ENCODE data around the gene KRT31. TPM values are rescaled to one million over a fixed set of nuclear protein-coding genes. Genes with fewer than 3 reads are reported as not detected.

Gene KRT31
- polyA plus RNA-seq, 3 donors = not detected

GRCh38 chr17:41439375-41439774, 42.0 kb upstream of the KRT31 start:
- Histone ChIP-seq H3K36me3 (replicated peaks in 1 of 2; ENCODE audit: control insufficient read depth in 1 of 2, insufficient read depth in 2 of 2, low read length in 2 of 2) (no peaks in the 10 kb centered on the region), H3K9ac (ENCODE audit: insufficient read depth, low read length, poor library complexity, severe bottlenecking) (no peak overlapping the region), H4K20me1 (ENCODE audit: insufficient read depth, low read length) (no peaks in the 10 kb centered on the region), H3K4me3 (replicated peaks in 1 of 3; ENCODE audit: low read depth in 2 of 3, low read length in 3 of 3) (no peak overlapping the region), H3K27me3 (ENCODE audit: control insufficient read depth in 2 of 2, insufficient read depth in 2 of 2, low read length in 2 of 2) (peaks cover 0 to 3% of the 10 kb centered on the region in 2 donors), H3K4me2 (replicated peaks; ENCODE audit: extremely low read depth, low read length, poor library complexity, severe bottlenecking) (no peak overlapping the region), H3K27ac (ENCODE audit: low read depth in 1 of 2, low read length in 2 of 2) (no peak overlapping the region), H3K79me2 (ENCODE audit: insufficient read depth, low read length) (no peaks in the 10 kb centered on the region), H3K9me3 (replicated peaks in 1 of 2; ENCODE audit: control insufficient read depth in 1 of 2, insufficient read depth in 1 of 2, low read length in 2 of 2) (no peaks in the 10 kb centered on the region), H3K4me1 (ENCODE audit: control insufficient read depth in 1 of 2, insufficient read depth in 2 of 2, low read length in 2 of 2) (no peaks in the 10 kb centered on the region), H2AFZ (ENCODE audit: insufficient read depth, low read depth, low read length, poor library complexity, severe bottlenecking) (no peak overlapping the region)
- TF ChIP-seq, protein P1, sequence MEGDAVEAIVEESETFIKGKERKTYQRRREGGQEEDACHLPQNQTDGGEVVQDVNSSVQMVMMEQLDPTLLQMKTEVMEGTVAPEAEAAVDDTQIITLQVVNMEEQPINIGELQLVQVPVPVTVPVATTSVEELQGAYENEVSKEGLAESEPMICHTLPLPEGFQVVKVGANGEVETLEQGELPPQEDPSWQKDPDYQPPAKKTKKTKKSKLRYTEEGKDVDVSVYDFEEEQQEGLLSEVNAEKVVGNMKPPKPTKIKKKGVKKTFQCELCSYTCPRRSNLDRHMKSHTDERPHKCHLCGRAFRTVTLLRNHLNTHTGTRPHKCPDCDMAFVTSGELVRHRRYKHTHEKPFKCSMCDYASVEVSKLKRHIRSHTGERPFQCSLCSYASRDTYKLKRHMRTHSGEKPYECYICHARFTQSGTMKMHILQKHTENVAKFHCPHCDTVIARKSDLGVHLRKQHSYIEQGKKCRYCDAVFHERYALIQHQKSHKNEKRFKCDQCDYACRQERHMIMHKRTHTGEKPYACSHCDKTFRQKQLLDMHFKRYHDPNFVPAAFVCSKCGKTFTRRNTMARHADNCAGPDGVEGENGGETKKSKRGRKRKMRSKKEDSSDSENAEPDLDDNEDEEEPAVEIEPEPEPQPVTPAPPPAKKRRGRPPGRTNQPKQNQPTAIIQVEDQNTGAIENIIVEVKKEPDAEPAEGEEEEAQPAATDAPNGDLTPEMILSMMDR (IDR thresholded peaks at IDR 0.05) = no peak
- WGBS (ENCODE audit: insufficient coverage) = 72% methylated on average over 3 of the region's 5 CpGs
- no peak for DNase-seq
- H3K4me1 Mint-ChIP-seq = no peaks in the 10 kb centered on the region
- H3K27me3 Mint-ChIP-seq (ENCODE audit: low read depth in 3 of 3) = peaks cover 7 to 19% (median 8%) of the 10 kb centered on the region in 3 donors
- no peaks in the 10 kb centered on the region for H3K36me3 Mint-ChIP-seq
- intact Hi-C loops (cut with micrococcal nuclease) = no loop called here
- no peak overlapping the region for H3K27ac Mint-ChIP-seq
- H3K4me3 Mint-ChIP-seq = no peak overlapping the region
- peaks cover 0 to 3% (median 0%) of the 10 kb centered on the region in 7 donors for H3K9me3 Mint-ChIP-seq

GRCh38 chr17:41437769-41438168, 40.4 kb upstream of the KRT31 start:
- Histone ChIP-seq H3K4me3 (replicated peaks in 1 of 3; ENCODE audit: low read depth in 2 of 3, low read length in 3 of 3) (no peak overlapping the region), H3K4me1 (ENCODE audit: control insufficient read depth in 1 of 2, insufficient read depth in 2 of 2, low read length in 2 of 2) (no peaks in the 10 kb centered on the region), H2AFZ (ENCODE audit: insufficient read depth, low read depth, low read length, poor library complexity, severe bottlenecking) (no peak overlapping the region), H4K20me1 (ENCODE audit: insufficient read depth, low read length) (no peaks in the 10 kb centered on the region), H3K27ac (ENCODE audit: low read depth in 1 of 2, low read length in 2 of 2) (no peak overlapping the region), H3K9me3 (replicated peaks in 1 of 2; ENCODE audit: control insufficient read depth in 1 of 2, insufficient read depth in 1 of 2, low read length in 2 of 2) (no peaks in the 10 kb centered on the region), H3K79me2 (ENCODE audit: insufficient read depth, low read length) (no peaks in the 10 kb centered on the region), H3K36me3 (replicated peaks in 1 of 2; ENCODE audit: control insufficient read depth in 1 of 2, insufficient read depth in 2 of 2, low read length in 2 of 2) (no peaks in the 10 kb centered on the region), H3K4me2 (replicated peaks; ENCODE audit: extremely low read depth, low read length, poor library complexity, severe bottlenecking) (no peak overlapping the region), H3K27me3 (ENCODE audit: control insufficient read depth in 2 of 2, insufficient read depth in 2 of 2, low read length in 2 of 2) (no peaks in the 10 kb centered on the region), H3K9ac (ENCODE audit: insufficient read depth, low read length, poor library complexity, severe bottlenecking) (no peak overlapping the region)
- intact Hi-C loops (cut with micrococcal nuclease) = no loop called here
- TF ChIP-seq, protein P1 (IDR thresholded peaks at IDR 0.05) = no peak
- H3K4me1 Mint-ChIP-seq = peaks cover 1% of the 10 kb centered on the region
- WGBS (ENCODE audit: insufficient coverage) = 92% methylated on average over 9 of the region's 9 CpGs
- H3K36me3 Mint-ChIP-seq = no peaks in the 10 kb centered on the region
- peaks cover 7 to 13% (median 8%) of the 10 kb centered on the region in 3 donors for H3K27me3 Mint-ChIP-seq (ENCODE audit: low read depth in 3 of 3)
- H3K4me3 Mint-ChIP-seq = no peak overlapping the region
- H3K27ac Mint-ChIP-seq = no peak overlapping the region
- no peak for DNase-seq
- H3K9me3 Mint-ChIP-seq = peaks cover 0 to 3% (median 0%) of the 10 kb centered on the region in 7 donors
